Thoracic aorta (tissue), 2 donors: Measurements from ENCODE around the gene STRN3. TPM values are rescaled to one million over a fixed set of nuclear protein-coding genes. Genes with fewer than 3 reads are reported as not detected.
"Not testable (repeated sequence)": the region's sequence is repeated elsewhere in the genome, so short reads cannot be mapped to it uniquely, and the experiment has no call there.

Source experiments
- ATAC-seq: fragments of 150-250 bp; one replicate; pipeline ENCODE4 v1.8.0; 2017; ENCODE audit warnings: low read depth; ENCODE audit not compliant: insufficient number of reproducible peaks, low FRiP score
- DNase-seq: peaks from one replicate; pipeline ENCODE4 v3.0.0-alpha.2; 2020; ENCODE audit warnings: low spot score
- H3K27ac ChIP-seq, 2 donors: fragments of 200-600 bp; sonication (generic); 1 replicate in 1 of 2; 2 replicates in 1 of 2; pipeline ENCODE4 v1.5.1; 2016; ENCODE audit warnings: mild to moderate bottlenecking in 2 of 2, moderate library complexity in 2 of 2
- H3K27me3 ChIP-seq: fragments of 200-600 bp; sonication (generic); replicated peaks from 2 replicates; pipeline ENCODE4 v1.6.0; 2016; ENCODE audit warnings: mild to moderate bottlenecking; ENCODE audit not compliant: insufficient read depth
- H3K36me3 ChIP-seq: fragments of 200-600 bp; sonication (generic); one replicate; pipeline ENCODE4 v1.5.1; 2016
- H3K4me1 ChIP-seq, 2 donors: fragments of 200-600 bp; sonication (generic); 1 replicate in 1 of 2; 2 replicates in 1 of 2; pipeline versions ENCODE4 v1.5.1 to v1.6.0; 2016; ENCODE audit warnings: low read depth in 2 of 2, mild to moderate bottlenecking in 1 of 2; ENCODE audit not compliant: control insufficient read depth in 1 of 2
- H3K4me3 ChIP-seq: fragments of 200-600 bp; sonication (generic); 2 replicates; pipeline ENCODE4 v1.5.1; 2016; ENCODE audit warnings: mild to moderate bottlenecking
- H3K9me3 ChIP-seq: fragments of 200-600 bp; sonication (generic); 2 replicates; pipeline ENCODE4 v1.5.1; 2016
- CTCF ChIP-seq: fragments of 200-600 bp; sonication (generic); IDR thresholded peaks from one replicate; pipeline ENCODE4 v1.5.1; 2019; ENCODE audit warnings: antibody characterized with exemption
- total RNA-seq, 2 donors: library from RNA; depleted of rRNA; stranded (reverse); fragments of >200 nt; gene quantifications; one replicate each; pipeline versions ENCODE4 v1.1.0 to v1.2.3, GENCODE V29; 2016

STRN3 gene
- total RNA-seq, 2 donors from 2014 or later = 39.5 to 41.2 TPM

GRCh38 chr14:30903285-30904124, 122.7 kb downstream of the STRN3 start:
- no peak for TF ChIP-seq CTCF
- Histone ChIP-seq H3K4me3 (no peak overlapping the region), H3K27ac (no peak overlapping the region), H3K27me3 (no peaks in the 10 kb centered on the region), H3K9me3 (no peaks in the 10 kb centered on the region), H3K36me3 (peaks cover 4% of the 10 kb centered on the region), H3K4me1 (no peaks in the 10 kb centered on the region)
- ATAC-seq (no peak), DNase-seq (no peak)

- H3K27me3 ChIP-seq, ATAC-seq, DNase-seq, H3K9me3 ChIP-seq, H3K4me1 ChIP-seq, H3K36me3 ChIP-seq, H3K4me3 ChIP-seq, H3K27ac ChIP-seq: not testable (repeated sequence)
These were observed 129.1 kb downstream of the STRN3 start for GRCh38 chr14:30897121-30897520.

GRCh38 chr14:30896435-30896834, 129.7 kb downstream of the STRN3 start:
- H3K27me3 ChIP-seq = no peaks in the 10 kb centered on the region
- H3K4me3 ChIP-seq = no peak overlapping the region
- H3K36me3 ChIP-seq = peaks cover 7% of the 10 kb centered on the region
- no peaks in the 10 kb centered on the region for H3K4me1 ChIP-seq
- no peaks in the 10 kb centered on the region for H3K9me3 ChIP-seq
- DNase-seq (no peak), ATAC-seq (no peak)
- TF ChIP-seq CTCF = no peak
- H3K27ac ChIP-seq = no peak overlapping the region

- no peaks in the 10 kb centered on the region for H3K4me1 ChIP-seq
- DNase-seq (no peak), ATAC-seq (no peak)
- no peak overlapping the region for H3K27ac ChIP-seq
- no peak for TF ChIP-seq CTCF
- H3K9me3 ChIP-seq = no peaks in the 10 kb centered on the region
- no peak overlapping the region for H3K4me3 ChIP-seq
- H3K27me3 ChIP-seq = no peaks in the 10 kb centered on the region
- peaks cover 5% of the 10 kb centered on the region for H3K36me3 ChIP-seq
These were observed 131.2 kb downstream of the STRN3 start for GRCh38 chr14:30894923-30895515.

DNA sequence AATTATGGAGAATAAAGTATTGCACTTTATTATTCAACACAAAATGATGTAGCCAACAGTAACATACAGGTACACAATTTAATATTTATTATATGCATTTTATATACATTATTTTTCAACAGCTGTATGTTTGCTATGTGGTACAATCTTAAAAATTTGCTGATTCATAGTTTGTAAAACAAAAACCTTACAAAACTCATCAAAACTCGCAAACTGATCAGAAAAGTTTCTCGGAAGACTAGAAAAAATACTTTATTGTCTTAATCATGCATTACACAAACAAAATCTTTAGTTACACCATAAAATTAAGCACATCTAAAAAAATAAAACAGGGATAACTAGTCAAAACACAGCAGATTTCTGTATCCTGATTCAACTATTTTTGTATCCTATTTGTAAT, 132.4 kb downstream of the STRN3 start:
- Histone ChIP-seq H3K27me3 (no peaks in the 10 kb centered on the region), H3K9me3 (no peaks in the 10 kb centered on the region), H3K4me1 (no peaks in the 10 kb centered on the region), H3K4me3 (no peak overlapping the region), H3K36me3 (peaks cover 5% of the 10 kb centered on the region), H3K27ac (no peak overlapping the region)
- no peak for TF ChIP-seq CTCF
- DNase-seq (no peak), ATAC-seq (no peak)
